NCI-H345 (cell line): ENCODE data around the gene MRPS18A.

Source experiments
- DNase-seq: peaks from one replicate; lab custom pipeline; 2025; lab: John Stamatoyannopoulos, UW

MRPS18A gene

GRCh38 chr6:43698584-43699349 lies 11.2 kb upstream of the MRPS18A start:
- no peak for DNase-seq

GRCh38 chr6:43697421-43697820 lies 9.8 kb upstream of the MRPS18A start:
- DNase-seq = no peak

- no peak for DNase-seq
These were observed 8.3 kb upstream of the MRPS18A start for GRCh38 chr6:43695967-43696291.

DNA sequence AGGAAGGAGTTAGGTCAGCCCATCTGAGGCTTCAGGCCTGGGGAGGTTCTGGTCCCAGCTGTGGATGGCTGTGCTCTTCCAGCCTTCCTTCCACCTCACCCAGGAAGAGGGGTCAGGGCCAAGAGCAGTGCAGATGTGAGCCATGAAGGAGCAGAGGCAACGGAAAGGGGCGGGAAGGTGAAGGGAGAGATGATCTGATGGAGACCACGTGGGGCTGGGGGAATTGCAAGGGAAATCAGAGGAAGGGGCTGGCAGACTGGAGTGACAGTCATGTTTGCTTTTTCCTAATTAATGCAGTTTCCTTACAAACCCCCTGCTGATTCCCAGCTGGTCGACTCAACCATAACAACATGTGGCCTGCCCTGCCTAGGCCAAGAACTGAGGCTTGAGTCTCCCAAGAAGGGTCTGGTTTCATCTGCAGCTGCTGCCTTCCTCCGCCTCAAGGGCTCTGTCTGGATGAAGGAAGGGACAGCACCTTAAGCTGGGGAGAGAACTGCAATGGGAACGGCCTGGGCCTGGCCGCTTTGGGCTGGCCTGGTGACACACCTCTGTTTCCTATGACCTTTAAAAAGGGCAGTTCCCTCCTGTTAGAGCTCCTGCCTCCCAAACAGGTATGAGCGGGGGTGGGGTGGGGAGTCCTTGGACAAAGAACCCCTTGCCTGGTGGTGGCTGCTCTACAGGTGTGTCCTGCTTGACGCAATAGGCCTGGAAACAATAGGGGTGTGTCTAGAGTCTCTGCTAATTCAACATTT lies 7.8 kb upstream of the MRPS18A start:
- DNase-seq = peak; percentile 54

GRCh38 chr6:43689421-43689820 lies 1.8 kb upstream of the MRPS18A start:
- no peak for DNase-seq

DNA sequence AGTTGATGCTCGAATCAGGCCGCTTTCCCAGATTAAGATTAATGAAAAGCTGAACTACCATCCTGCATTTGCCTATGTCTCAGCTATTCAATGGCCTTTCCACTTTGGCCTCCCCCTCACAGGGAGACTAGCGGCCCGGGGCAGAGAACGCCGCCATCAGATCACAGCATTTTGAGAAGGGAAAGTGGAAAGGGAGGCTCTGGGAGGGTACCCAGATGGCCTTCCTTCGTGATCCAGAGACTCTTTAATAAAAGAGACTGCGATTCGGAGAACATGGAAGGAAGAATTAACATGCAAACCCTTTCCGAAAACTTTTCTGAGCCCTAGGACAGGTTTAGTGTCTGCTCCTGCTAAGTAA lies 533 bp downstream of the MRPS18A start:
- no peak for DNase-seq

GRCh38 chr6:43683708-43684455 lies 3.7 kb downstream of the MRPS18A start:
- no peak for DNase-seq

DNA sequence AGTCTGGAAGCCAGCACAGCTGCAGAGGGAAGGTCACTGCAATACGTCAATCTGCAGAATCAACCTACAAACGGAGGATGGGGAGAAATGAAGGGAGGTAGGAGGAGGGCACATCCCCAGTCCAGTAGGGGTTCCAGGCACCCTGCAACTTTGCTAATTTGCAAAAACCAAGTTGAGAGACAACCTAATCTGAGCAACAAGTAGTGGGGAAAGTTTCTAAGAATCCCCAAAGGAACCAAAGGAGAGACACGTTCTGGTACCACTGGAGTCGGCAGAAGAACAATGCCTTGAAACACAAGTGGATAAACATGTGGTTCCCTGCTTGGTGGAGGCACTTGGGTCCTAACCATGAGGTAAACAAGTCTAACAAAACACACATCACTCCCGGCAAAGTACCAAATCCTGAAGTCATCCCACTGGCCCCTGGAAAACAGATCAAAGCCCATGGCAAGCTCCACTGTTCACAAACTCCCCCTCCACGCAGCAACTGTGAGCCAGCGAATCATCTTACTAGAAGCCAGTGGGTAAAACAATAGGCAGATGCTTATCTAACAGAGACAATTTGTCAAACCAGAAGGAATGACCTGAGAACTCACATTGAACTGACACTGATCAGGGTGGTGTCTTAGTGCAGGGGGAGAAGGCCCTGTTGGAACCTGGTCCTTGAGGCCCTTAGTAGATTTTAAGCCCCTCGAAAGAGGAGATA lies 4.7 kb downstream of the MRPS18A start:
- DNase-seq = no peak

GRCh38 chr6:43681303-43681702 lies 6.3 kb downstream of the MRPS18A start:
- DNase-seq = no peak

GRCh38 chr6:43680308-43681200 lies 7.0 kb downstream of the MRPS18A start:
- DNase-seq = no peak

DNA sequence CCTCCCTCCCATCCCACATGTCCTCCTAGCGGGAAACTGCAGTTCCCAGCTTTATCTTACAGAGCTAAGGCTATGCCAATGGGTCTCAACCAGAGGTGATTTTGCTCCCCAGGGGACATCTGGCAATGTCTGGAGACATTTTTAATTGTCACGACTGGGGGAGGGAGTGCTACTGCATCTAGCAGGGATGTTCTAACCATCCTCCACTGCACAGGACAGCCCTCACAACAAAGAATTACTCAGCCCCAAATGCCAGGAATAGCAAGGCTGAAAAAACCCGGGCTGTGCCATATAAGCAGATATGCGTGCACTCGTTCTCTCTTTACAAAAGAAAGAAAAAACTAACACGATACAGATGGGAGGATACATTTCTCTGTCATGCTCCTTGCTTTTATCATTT lies 8.5 kb downstream of the MRPS18A start:
- DNase-seq = no peak

- no peak for DNase-seq
These were observed 9.2 kb downstream of the MRPS18A start for GRCh38 chr6:43678341-43678740.

DNA sequence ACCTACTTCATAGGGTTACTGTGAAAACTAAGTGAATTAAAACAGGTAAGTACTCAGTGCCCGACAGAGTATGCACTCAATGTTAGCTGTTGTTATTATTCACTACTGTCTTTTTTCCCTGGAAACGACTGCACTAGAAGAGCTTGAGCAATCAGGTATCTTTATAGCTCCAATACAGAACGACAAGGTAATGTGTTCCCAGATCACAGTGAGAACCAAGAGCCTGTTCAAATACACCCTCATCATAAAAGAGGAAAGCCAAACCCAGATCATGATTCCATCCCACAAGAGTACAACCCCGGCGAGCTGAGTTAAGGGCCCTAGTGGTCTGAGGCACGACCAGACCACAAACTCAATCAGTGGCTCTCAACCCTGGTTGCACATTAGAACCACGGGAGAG lies 9.8 kb downstream of the MRPS18A start:
- no peak for DNase-seq

DNA sequence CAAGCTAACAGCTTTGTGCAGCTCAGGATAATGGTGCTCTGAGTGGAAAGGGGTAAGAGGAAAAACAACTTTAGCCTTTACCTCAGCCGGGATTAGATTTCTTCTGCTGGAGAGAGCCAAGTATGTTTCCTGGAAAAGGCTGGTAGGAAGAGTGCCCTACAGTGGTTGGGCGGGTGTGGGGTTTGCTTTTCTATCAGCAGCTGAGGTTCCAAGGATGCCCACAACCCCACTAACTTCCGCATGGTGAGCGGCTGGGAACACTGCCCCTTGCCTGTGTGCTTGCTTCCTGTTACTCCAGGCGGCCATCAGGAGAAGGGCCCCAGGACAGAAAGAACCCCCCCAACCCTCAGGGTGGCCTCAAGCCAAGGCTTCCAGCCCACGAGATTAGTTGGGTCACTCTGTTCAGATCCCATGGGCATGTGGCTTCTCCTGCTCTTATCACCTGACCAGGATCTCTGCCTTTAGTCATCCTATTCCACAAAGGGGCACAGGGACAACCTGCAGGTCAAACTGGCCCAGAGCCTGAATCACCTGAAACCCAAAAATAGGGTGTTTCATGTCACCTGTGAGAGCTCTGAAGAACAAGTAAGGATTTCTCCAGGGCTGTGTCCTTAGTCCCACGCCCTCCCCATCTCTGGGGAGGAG lies 10.5 kb downstream of the MRPS18A start:
- DNase-seq = no peak

- no peak for DNase-seq
These were observed 12.7 kb downstream of the MRPS18A start for GRCh38 chr6:43674921-43675320.

- no peak for DNase-seq
These were observed 13.3 kb downstream of the MRPS18A start for GRCh38 chr6:43674291-43674690.

DNA sequence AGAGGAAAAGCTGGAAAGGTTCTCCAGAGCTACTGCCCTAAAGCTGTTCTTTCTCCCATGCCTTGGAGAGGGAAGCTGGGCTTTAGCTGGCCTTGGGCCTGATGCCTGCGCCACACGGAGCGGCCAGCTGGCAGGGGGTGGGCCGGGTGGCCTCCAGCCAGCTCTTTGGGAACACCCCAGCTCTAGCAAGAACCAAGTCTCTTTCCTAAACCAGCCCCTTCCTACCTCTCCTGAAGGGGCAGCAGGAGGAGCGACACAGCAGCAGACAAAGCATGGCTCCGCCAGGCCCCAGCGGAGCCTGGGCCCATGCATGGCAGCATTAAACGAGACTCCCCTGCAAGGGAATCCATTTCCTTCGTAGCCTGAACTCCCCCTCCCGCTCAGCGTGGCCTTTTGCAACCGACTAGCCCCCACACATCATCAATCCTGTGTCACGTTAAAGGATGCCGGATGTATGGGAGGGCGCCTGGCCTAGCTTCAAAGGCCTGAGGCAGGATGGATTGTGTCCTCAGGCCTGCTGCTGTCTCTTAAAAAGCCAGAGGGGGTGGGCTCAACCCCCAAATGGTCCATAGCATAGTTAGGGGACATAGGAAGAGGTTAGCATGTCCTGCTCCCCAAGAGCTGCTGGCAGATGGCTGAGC lies 14.0 kb downstream of the MRPS18A start:
- no peak for DNase-seq

- no peak for DNase-seq
These were observed 15.5 kb downstream of the MRPS18A start for GRCh38 chr6:43671801-43672690.
